A673 (cell line): ENCODE data around the gene ERVW-1. TPM values are rescaled to one million over a fixed set of nuclear protein-coding genes. Genes with fewer than 3 reads are reported as not detected.

Source experiments
- BruUV-seq: library from RNA; stranded (reverse); fragments of 400-500 nt; replicated peaks from 2 replicates; lab custom pipeline; 2021; lab: Mats Ljungman, UMichigan
- CTCF ChIA-PET: fragments of 300-600 bp; sonication (Branson Sonifier 250); formaldehyde crosslinking; loops from one replicate; lab custom pipeline; 2022; ENCODE audit warnings: antibody characterized with exemption; lab: Charles Lee
- POLR2A ChIA-PET: fragments of 300-600 bp; sonication (Branson Sonifier 250); formaldehyde crosslinking; loops from one replicate; lab custom pipeline; 2022; ENCODE audit warnings: antibody characterized with exemption; ENCODE audit not compliant: low non-redundant PET; lab: Charles Lee
- DNase-seq: peaks from one replicate; pipeline ENCODE4 v3.0.0-alpha.2; 2015; ENCODE audit warnings: low spot score
- H3K27ac ChIP-seq: fragments of 200-600 bp; sonication (generic); 2 replicates; pipeline ENCODE4 v1.5.1; 2016; ENCODE audit warnings: mixed run types, low read depth, mild to moderate bottlenecking, mixed read lengths, antibody characterized with exemption, low read length; ENCODE audit not compliant: poor library complexity, severe bottlenecking
- H3K27me3 ChIP-seq: fragments of 200-600 bp; sonication (generic); replicated peaks from 2 replicates; pipeline ENCODE4 v1.6.1; 2017; ENCODE audit warnings: mixed run types, low read depth, mild to moderate bottlenecking, mixed read lengths, antibody characterized with exemption, low read length; ENCODE audit not compliant: insufficient read depth, poor library complexity
- H3K36me3 ChIP-seq: fragments of 200-600 bp; sonication (generic); 2 replicates; pipeline ENCODE4 v1.6.1; 2016; ENCODE audit warnings: mixed run types, mild to moderate bottlenecking, mixed read lengths, antibody characterized with exemption, low read length; ENCODE audit not compliant: insufficient read depth, poor library complexity, severe bottlenecking
- H3K4me1 ChIP-seq: fragments of 200-600 bp; sonication (generic); 2 replicates; pipeline ENCODE4 v1.6.1; 2017; ENCODE audit warnings: mixed run types, mild to moderate bottlenecking, mixed read lengths, antibody characterized with exemption, low read length; ENCODE audit not compliant: insufficient read depth, poor library complexity, severe bottlenecking
- H3K4me3 ChIP-seq: fragments of 200-600 bp; sonication (generic); 2 replicates; pipeline ENCODE4 v1.5.1; 2016; ENCODE audit warnings: low read depth, mixed run types, mild to moderate bottlenecking, mixed read lengths, low read length; ENCODE audit not compliant: poor library complexity, severe bottlenecking
- H3K9me3 ChIP-seq: fragments of 200-600 bp; sonication (generic); 2 replicates; pipeline ENCODE4 v1.6.1; 2016; ENCODE audit warnings: mixed run types, low read depth, mild to moderate bottlenecking, mixed read lengths, antibody characterized with exemption, low read length; ENCODE audit not compliant: poor library complexity, severe bottlenecking
- CTCF ChIP-seq: fragments of 300-800, 200-600 bp; sonication (generic); conservative IDR thresholded peaks from 2 replicates; pipeline ENCODE4 v1.5.1; 2017; ENCODE audit warnings: low read depth, mild to moderate bottlenecking, antibody characterized with exemption, low read length, moderate library complexity, mixed read lengths
- EZH2 ChIP-seq: fragments of 200-600 bp; sonication (generic); IDR thresholded peaks from 2 replicates; pipeline ENCODE4 v1.6.1; 2017; ENCODE audit warnings: borderline replicate concordance, low read depth, mild to moderate bottlenecking, mixed read lengths, antibody characterized with exemption, low read length; ENCODE audit not compliant: poor library complexity, severe bottlenecking
- intact Hi-C: fragments of 100-400 bp; cut with micrococcal nuclease; formaldehyde crosslinking; loops from one replicate; pipeline ENCODE4 v1.10.0; 2022; ENCODE audit not compliant: unreplicated experiment
- total RNA-seq: library from RNA; stranded (reverse); gene quantifications from 2 replicates; pipeline ENCODE4 v1.2.3, GENCODE V29; 2021

ERVW-1 gene
- total RNA-seq, 1 experiment from 2014 or later: not detected

- Histone ChIP-seq H3K4me1 (no peaks in the 10 kb centered on the region), H3K4me3 (no peak overlapping the region), H3K36me3 (peaks cover 6% of the 10 kb centered on the region), H3K9me3 (no peaks in the 10 kb centered on the region), H3K27ac (no peak overlapping the region), H3K27me3 (no peaks in the 10 kb centered on the region)
- no TSS peak for BruUV-seq
- CTCF ChIA-PET: interaction anchor here (1.0 to 1.9 kb wide), 2 partner anchors 13 to 148 kb away, joined by 4 to 11 read pairs; no protein-coding TSS in a partner anchor
- no peak for TF ChIP-seq EZH2
- TF ChIP-seq CTCF: peak; percentile 90
- DNase-seq: peak; percentile 63
- intact Hi-C loops: no loop called here
- POLR2A ChIA-PET: no interaction called here
Observed at GRCh38 chr7:92461027-92462003, 16.4 kb downstream of the ERVW-1 start.

DNA sequence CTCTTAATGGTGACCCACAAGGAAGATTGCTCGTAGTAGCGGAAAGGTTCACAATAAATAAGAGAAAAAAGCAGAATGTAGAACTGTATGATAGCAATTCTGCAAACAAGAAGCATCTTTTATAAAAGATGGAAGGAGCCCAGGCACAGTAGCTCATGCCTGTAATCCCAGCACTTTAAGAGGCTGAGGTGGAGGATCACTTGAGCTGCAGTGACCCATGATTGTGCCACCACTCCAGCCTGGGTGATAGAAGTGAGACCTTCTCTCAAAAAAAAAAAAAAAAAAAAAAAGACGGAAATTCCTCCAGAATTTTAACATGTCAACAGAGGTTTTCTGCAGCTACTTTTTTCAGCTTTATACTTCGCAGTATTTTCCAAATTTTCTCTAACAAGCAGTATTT lies 17.2 kb downstream of the ERVW-1 start:
- no peaks in the 10 kb centered on the region for H3K27me3 ChIP-seq
- H3K36me3 ChIP-seq: peaks cover 14% of the 10 kb centered on the region
- no TSS peak for BruUV-seq
- DNase-seq: no peak
- CTCF ChIA-PET: interaction anchor here (1.0 to 1.9 kb wide), 2 partner anchors 12 to 149 kb away, joined by 4 to 11 read pairs; no protein-coding TSS in a partner anchor
- POLR2A ChIA-PET: no interaction called here
- no peak overlapping the region for H3K4me3 ChIP-seq
- intact Hi-C loops: no loop called here
- no peaks in the 10 kb centered on the region for H3K4me1 ChIP-seq
- H3K9me3 ChIP-seq: no peaks in the 10 kb centered on the region
- TF ChIP-seq EZH2 (no peak), CTCF (no peak)
- H3K27ac ChIP-seq: no peak overlapping the region

GRCh38 chr7:92460109-92460508 lies 17.6 kb downstream of the ERVW-1 start:
- intact Hi-C loops: no loop called here
- POLR2A ChIA-PET: no interaction called here
- Histone ChIP-seq H3K4me1 (no peaks in the 10 kb centered on the region), H3K9me3 (no peaks in the 10 kb centered on the region), H3K36me3 (peaks cover 18% of the 10 kb centered on the region), H3K27me3 (no peaks in the 10 kb centered on the region), H3K4me3 (no peak overlapping the region), H3K27ac (no peak overlapping the region)
- no TSS peak for BruUV-seq
- TF ChIP-seq CTCF (no peak), EZH2 (no peak)
- CTCF ChIA-PET: interaction anchor here (1.9 kb wide), 1 partner anchor 12 kb away, joined by 11 read pairs; no protein-coding TSS in a partner anchor
- no peak for DNase-seq
